Measurements from ENCODE around the gene NOVA1. TPM values are rescaled to one million over a fixed set of nuclear protein-coding genes. Genes with fewer than 3 reads are reported as not detected.

NOVA1 gene, protein sequence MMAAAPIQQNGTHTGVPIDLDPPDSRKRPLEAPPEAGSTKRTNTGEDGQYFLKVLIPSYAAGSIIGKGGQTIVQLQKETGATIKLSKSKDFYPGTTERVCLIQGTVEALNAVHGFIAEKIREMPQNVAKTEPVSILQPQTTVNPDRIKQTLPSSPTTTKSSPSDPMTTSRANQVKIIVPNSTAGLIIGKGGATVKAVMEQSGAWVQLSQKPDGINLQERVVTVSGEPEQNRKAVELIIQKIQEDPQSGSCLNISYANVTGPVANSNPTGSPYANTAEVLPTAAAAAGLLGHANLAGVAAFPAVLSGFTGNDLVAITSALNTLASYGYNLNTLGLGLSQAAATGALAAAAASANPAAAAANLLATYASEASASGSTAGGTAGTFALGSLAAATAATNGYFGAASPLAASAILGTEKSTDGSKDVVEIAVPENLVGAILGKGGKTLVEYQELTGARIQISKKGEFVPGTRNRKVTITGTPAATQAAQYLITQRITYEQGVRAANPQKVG
- 0.32 and 1.6 TPM in 2 replicates for total RNA-seq

DNA sequence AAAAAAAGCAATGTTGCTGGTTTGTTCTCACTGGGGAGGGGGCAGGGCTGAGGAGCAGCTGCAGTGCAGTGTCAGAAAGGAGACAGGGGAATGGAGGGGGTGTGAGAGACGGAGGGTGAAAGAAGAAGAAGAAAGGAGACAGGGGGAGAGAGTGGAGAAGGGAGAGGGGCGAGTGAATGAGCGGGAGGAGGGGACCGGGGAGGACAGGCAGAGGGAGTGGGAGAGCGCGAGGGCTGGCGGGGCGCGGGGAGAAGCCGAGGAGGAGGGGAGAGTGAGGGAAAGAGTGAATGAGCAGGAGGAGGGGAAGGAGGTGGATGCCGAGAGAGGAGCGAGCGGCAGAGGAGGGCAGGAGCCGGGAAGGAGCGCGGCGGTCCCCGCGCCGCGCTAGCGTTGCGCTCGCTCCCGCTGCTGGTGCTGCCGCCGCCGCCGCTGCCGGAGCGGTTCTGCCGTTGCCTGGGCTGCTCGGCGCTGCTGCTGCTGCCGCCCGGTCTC lies at the start of gene NOVA1:
Gene NOVA1, minus strand, starts transcription at position 445 of the 492 bp plus-strand sequence. CDS start 597 bp downstream, outside the sequence.

